Activated CD8-positive, alpha-beta memory T cell treated with anti-CD3 and anti-CD28 coated beads for 4 hours (primary cell): ENCODE measurements around the gene FAM83F.
"Not testable (repeated sequence)": the region's sequence is repeated elsewhere in the genome, so short reads cannot be mapped to it uniquely, and the experiment has no call there.

Source experiments
- DNase-seq, 2 donors: peaks; one replicate each; pipeline ENCODE4 v3.0.0-alpha.2; 2020; ENCODE audit warnings: low read depth in 2 of 2

The FAM83F gene

DNA sequence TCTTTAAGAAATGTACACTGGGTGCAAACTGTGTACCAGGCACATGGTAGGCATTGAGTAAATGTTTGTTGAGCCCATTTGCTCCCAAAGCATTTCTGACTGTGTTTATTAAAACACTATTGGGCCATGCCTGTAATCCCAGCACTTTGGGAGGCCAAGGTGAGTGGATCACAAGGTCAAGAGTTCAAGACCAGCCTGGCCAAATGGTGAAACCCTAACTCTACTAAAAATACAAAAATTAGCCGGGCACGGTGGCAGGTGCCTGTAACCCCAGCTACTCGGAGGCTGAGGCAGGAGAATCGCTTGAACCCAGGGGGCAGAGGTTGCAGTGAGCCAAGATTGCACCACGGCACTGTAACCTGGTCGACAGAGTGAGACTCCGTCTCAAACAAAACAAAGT lies 1.9 kb upstream of the FAM83F start:
- DNase-seq: not testable (repeated sequence)

DNA sequence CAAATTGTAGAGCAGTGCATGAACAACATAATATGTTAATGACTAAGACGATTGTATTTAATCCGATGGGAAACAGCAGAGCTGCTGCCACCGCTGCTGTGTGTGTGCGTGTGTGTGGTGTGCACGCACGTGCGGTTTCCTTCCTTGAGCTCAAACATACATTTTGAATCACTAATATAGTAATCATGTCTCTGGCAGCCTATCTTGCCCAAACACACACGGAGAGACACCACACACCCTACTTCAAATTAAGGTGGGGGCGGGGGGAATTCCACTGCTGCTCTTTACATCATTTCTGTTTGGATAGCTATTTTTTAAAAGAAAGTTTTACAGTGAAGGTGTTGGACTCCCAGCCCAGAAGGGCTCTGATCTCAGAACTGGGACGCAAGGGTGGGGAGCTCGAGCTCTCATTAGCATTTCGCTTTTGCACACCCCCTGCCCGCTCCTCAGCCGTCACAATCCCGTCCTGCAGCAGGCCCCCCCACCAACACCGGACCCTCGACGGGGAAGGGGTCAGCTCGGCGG lies 651 bp upstream of the FAM83F start:
- peak; percentile 25 to 26 for DNase-seq

DNA sequence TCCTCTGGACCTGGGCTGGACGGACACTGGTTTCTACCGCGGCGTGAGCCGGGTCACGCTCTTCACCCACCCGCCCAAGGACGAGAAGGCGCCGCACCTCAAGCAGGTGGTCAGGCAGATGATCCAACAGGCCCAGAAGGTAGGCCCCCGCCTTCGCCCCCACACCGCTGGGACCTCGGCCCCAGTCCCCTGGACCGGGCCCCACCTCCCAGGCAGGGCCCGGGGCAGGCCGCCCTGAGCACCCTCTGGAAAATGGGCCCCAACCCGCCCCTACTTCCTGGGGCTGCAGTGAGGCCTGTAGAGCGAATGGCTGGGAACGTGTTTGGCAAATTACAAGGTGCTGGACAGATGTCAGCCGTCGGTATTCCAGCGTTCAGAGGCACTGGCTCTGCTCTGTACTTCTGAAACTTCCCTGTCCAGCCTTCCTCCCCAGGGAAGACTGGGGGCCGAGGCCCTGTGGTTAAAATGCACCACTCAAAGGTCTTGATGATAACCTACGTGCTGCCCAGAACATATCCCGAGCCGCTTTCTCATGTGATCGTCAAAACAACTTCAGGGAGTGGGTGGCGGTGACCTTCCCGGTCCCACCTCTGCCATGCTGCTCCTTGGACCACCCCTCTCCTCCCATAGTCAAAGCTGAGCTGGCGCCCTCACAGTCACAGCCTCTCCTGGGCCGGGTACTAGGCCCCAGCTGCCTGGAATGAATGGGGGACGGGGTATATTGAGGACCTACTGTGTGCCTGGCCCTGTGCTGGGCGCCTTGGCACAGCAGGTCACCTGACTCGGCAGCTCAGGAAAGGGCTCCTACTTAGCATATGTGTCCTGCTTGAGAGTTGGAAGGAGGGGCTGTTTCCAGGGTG lies 869 bp downstream of the FAM83F start:
- DNase-seq: no peak

DNA sequence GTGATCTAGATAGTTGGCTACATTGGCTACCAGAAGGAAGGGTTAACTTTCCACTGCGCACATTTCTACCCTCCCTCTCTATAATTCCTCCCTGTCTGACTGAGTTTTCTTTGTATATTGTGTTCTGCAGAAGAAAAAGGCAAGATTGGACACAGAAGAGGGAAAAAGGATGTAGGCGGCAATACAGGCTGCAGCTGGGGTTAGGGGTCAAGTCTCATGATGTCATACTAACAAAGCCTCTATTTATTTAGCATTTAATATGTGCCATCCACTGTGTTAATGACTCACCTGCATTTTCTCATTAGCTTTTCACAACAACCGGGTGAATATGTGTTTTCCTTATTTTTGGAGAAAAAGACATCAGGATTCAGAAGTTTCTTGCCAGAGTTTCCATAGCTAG lies 2.0 kb downstream of the FAM83F start:
- DNase-seq: no peak

DNA sequence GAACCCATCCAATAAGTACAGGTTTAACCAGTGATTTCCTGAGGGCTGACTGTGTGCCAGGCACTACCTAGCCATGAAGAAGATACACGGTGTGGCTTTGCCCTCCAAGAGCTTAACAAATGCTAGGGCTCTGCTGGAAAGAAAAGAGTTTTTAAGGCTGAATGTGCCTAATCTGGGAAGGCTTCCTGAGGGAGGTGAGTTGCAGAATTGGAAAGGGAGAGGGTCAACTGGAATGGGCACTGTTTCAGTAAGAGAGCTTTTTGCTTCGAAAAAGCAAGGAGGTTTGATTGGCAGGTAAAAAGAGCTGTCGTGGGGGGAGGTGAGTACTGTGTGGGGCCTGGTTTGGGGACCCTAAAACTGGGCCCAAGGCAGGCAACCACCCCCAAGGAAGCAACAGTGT lies 2.7 kb downstream of the FAM83F start:
- DNase-seq: no peak

DNA sequence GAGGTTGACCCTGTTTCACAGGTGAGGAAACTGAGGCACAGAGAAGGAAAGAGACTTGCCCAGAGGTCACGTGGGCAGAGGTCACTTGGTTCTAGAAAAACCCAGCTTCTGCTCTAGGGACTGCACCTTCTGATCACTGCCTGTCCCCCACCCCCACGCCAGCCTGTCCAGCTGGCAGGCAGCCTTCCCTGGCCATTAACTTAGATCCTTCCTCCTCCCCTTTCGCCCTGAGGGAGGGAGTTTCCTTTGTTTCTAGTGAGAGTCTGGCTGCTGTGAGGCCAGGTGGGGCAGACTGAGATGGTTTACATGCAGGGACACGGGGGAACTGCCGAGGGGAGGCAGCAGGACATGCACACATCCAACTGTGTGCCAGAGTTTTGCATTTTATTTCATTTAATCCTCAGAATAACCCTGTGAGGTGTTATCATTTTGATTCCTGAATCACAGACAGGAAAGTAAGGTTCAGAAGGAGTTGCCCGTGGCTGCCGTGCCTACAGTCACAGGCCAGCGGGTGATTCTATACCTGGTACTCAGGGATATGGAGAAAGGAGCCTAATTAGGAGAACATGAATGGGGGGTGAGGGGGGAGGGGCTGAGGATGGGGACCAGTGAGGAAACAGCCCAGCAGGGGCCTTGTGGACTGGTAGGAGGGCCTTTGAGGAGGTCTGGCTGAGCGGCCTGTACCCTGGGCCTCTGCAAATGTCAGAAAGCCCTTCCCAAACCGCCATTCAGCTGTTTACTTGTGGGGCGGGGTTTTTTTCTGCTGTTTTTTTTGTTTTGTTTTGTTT lies 3.4 kb downstream of the FAM83F start:
- no peak for DNase-seq

DNA sequence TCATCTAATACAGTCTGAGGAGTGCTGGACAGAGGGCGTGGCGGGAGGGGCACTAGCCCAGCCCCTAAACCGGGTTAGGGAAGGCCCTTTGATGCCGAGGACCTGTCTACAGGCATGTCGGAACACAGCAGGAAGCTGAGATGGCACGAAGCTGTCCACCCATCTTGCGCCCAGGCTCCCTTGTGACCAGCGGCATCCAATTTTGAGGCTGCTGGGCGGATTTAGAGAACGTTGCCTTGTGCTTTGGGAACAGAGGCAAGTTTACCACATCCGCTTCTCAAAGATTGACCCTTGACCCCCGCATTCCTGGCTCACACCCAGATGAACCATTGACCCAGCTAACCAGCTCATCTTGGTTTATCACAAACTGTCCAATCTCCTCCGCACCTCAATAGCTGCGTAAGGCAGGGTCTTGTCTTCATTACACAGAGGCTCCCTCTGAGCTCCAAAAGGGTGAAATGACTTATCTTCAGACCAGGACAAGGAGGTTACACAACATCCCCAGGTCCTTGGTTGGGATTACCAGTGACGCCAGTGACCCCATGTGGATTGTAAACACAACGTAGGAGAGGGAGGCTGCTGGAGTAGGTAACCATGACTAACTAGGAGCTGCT lies 4.5 kb downstream of the FAM83F start:
- no peak for DNase-seq

DNA sequence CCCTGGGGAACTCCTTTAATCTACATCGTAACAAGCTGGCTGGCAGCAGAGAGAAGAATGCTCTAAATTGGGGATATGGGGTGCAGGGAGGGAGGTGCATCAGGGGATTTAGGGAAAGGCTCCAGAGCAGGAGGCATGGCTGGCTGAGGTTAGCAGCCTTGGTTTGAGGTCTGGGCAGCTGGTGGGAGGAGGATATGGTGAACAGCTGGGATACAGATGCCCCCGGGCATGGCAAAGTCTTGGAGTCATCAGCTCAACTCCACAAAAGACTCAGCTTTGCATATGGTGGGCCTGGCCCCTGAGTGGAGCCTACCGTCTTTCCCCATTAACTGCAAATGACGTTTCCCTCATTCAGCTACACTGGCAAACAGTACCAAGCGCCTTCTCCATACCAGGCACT lies 5.4 kb downstream of the FAM83F start:
- DNase-seq: no peak

DNA sequence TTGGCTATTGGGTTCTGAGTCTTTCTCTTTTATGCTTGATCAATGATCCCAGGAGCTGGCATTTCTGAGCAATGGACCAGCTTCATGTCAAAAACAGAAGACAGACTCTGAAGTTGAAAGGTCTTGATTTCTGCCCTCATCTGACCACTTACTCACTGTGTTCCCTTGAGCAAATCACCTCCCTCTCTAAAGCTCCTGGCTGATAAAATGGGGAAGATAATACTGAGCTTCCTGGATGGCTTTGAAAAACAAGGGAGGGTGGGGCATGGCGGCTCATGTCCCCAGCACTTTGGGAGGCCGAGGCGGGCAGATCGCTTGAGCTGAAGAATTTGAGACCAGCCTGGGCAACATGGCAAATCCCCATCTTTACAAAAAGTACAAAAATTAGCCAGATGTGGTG lies 6.4 kb downstream of the FAM83F start:
- DNase-seq: no peak

DNA sequence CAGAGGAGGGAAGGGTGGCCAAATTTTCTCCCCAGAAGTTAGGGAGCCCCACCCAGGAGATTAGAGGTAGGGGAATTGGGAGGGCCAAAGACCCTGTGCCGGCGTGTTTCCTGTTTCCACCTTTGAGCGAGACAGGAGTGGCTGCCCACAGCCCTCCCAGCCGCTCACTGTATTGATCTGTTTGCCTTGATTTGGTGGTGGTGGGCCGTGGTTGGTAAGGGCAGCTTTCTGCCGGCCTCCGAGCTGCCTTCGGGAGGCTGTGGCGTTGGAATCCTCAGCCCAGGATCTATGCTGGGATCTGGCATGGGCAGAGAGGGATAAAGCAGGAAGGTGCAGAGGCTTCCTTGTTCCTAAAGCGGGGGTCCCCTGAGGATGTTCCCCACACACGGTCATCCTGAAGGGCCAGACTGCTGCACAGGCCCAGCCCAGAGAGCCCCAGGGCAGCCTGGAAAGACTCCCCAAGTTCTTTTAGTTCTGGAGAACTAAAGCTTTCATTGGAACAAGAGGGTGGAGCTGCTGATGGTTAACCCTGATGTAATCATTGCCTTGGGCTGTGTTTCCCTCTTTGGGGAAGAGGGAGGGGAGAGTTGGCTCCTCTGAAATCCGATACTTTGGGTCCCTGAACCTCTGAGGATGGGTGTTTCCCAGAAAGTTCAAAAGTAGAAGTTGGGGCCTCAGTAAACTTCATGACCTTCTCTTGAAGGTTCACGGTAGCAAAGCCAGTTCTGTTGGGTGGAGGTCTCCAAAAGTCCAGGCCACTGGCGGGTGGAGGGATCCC lies 7.2 kb downstream of the FAM83F start:
- no peak for DNase-seq

DNA sequence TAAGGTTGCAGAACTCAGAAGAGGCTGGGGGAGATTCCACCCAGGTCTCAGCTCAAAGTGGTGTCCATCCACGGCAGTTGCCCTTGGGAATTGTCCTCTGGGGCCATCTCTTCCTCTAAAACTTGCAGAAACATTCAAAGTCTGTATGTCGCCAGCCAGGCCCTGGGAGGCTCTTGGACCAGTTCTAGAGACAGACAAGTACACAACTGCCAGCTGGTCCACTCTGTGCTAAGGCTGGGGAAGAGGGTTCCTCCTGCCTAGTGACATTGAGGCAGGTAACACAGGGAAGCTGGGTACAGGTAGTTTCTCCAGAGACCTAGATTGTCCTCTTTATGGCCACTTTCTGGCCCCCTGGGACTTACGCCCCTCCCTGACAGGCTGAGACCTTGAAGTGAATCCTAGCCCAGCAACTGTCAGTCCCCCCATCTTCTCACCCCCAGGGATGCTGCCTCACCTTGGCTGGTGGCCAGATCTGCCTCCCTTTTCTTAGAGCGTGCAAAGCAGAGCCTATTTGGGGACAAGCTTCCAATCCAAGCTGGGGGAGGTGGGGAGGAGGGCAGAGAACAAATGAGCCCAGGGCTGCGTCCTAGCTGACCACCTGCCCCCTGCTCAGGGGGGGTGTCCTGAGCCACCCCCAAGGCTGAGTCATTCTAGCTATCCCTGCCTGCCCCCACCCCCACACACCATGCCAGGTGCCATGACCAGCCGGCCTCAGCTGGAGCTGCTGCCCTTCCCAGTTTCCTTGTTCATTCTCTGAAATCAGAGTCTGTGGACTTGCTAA lies 8.4 kb downstream of the FAM83F start:
- no peak for DNase-seq

DNA sequence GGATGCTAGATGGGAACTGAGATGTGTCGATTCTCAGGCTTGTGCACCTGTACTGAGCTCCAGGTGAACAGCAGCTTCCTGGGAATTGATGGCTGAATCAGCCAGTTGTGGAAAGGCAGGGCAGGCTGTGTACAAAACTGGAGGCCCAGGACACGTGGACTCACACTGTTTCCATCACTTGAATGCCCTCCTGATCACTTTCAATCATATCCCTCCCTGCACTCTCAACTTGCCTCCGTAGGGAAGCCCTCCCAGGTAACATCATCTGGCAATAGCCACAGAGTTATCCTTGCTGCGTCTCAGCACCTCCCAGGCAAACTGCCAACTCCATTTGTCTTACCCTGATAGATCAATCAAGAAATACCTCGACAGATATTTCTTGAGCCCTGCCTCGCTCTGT lies 10.1 kb downstream of the FAM83F start:
- DNase-seq: no peak

DNA sequence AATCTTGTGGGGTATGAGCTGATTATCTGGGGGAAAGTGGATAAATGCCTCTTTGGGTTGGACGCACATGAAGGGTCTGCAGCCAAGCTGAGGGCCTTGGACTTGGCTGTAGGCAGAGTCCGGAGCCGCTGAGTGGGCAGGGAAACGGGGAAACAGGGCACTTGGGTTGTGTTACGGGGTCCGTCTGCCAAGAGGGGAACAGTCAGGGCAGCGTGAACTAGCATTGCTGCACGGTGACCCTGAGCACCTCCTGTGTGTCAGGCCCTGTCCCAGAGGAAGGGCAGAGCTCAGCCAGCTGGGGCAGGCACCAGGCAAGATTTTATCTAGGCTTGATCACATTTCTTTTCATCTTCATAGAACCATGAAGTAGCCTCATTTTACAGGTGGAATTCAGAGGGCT lies 11.9 kb downstream of the FAM83F start:
- no peak for DNase-seq

DNA sequence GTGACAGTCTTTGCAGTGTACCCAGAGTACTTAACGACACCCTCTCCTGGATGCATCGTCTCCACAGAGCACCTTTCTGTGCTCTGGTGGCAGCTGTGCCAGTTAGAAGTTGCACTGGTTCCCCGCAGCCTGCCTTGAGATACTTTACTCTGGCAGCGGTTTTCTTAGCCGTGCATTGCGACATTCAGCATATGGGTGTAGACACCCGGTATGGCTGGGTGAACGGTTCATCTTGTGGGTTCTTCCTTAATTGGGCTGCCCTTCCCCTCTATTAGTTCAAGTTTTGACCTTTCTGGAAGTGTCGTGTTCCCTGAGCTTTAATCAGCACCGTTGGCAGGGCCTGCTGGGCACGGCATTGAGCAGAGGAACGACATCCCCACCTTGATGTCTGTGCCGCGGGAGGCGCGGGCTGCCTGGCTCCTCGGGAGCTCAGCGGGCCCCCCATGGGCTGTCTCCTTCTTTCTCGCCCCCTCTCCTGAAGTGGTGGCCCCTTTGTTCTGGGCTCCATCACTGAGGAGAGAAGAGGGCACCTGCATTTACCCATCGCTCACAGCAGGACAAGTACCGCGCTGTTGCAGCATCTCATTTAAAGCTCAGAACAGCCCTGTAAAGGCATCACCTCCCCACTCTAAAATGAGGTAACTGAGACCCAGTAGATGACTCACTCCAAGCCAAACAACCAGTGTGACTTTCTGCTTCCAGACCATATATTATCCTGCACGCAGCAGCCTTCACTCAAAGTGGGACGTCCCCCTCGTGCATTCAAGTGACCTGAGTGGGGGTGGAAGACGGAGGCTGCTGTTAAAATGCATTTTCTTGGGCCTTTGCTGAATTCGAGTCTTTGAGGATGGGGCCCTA lies 13.3 kb downstream of the FAM83F start:
- no peak for DNase-seq

DNA sequence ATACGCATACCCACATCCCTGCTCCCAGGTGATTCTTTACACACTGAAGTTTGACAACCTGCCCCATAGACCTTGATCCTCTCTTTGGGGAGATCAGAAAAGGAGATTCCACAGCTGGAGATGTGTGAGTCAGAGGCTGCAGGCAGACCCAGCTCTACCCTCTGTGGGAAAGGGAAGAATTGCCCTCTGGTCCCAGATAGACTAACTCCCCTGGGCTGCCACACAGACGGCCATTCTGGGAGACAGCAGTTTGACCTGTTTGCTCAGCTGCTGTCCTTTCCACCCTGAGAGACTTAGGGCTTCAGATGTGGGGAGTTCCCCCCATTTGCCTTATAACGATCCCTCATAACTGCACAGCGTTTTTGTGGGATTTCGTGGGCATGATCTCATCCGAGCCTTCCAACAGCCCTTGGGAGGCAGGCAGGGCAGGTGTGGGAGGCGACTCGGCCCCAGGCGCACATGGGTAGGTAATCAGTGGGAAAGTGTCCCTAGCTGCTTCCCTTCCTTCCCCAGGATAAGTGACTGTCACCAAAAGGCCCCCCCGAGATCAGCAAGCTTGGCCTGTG lies 14.1 kb downstream of the FAM83F start:
- no peak for DNase-seq

DNA sequence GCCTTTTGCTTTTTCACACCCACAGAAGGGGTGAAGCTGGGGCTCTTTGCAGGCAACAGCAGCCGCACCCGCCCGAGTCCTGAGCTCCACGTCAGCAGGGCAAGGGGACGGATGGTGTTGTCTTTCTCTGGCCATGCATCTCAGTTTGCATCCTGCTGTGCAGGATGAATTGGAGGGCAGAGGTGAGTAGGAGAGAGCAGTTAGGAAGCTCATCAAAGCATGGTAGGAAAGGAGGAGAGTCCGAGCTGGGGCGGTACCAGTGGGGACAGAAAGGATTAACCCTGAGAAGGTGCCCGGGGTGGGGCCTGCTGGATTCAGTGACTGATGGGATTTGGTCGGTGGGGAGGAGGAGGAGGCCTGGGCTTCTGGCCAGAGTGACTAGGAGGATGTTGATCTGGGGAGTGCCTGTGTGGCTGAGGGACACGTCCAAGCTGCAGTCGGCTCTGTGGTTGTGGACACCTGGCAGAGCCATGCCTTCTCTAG lies 14.6 kb downstream of the FAM83F start:
- DNase-seq: no peak

DNA sequence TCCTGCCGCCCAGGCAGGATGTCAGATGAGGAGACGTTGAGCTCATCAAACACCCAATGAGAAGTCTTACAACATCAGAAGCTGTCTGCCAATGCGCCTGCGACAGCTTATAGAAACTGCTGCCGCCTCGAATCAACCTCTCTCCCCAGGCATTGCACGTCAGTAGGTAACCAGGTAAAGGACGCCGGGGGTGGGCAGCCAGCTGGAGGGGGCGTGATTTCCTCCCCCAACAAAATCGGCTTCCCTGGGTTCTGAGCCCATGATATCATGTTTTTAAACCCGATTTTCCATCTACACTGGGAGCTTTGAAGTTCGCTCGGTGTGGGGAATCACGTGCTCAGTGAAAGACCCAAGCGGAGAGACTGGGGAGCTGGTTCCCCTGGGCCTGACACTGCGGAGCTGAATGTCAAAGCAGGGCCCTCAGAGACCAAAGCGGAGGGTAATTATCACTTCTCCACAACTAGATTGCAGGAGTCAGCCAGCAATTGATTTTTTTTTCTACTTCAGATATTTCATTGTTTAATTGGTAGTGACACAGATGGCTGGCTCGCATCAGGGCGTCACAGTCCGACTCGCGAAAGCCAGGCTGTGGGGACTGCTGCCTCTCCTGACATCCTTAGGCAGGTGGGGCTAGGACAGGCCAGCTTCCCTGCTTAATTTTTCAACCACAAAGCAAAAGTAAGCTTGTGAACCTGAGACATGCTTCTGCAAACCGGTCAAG lies 15.4 kb downstream of the FAM83F start:
- no peak for DNase-seq

DNA sequence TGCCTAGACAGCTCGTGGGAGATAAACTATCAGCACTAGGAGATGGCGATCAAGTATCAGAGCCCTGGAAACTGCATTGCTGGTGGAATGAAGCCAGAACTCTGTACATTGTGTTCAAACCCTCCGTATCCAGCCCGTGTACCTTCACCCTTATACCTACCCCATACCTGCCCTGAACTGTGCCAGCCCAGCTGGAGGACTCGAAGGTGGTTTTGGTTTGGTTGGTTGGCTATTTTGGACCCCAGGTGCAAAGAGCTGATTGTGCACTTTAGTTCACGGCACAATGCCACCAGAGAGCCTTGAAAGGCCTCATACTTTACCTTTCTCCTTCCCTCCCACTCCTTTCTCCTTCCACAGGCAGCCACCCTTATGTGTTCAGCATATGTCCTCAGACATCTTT lies 16.0 kb downstream of the FAM83F start:
- no peak for DNase-seq
